ENCODE measurements around the gene VLDLR.

VLDLR gene

GRCh38 chr9:2640570-2640969 is 19.0 kb downstream of the VLDLR start:
- no peak overlapping the region for H3K4ac ChIP-seq (ENCODE audit: low read length)
- no peak overlapping the region for H2BK120ac ChIP-seq (ENCODE audit: low read depth, low read length)
- no peak for DNase-seq (ENCODE audit: low spot score)
- H3K18ac ChIP-seq (ENCODE audit: low read length): no peak overlapping the region
- H3K23ac ChIP-seq (ENCODE audit: low read depth, low read length, poor library complexity): no peak overlapping the region
- H3K9ac ChIP-seq (ENCODE audit: low read depth, low read length, poor library complexity): no peak overlapping the region
- H2AFZ ChIP-seq (ENCODE audit: low read length): no peak overlapping the region
- no peaks in the 10 kb centered on the region for H3K9me3 ChIP-seq (replicated peaks in 1 of 2; ENCODE audit: control insufficient read depth in 2 of 2, insufficient read depth in 1 of 2, low read depth in 1 of 2, low read length in 2 of 2)
- no peak overlapping the region for H2BK15ac ChIP-seq (ENCODE audit: low read length)
- no peak overlapping the region for H4K8ac ChIP-seq (ENCODE audit: low read depth, low read length)
- no peak overlapping the region for H3K4me3 ChIP-seq (ENCODE audit: low read length in 2 of 2)
- H3K14ac ChIP-seq (ENCODE audit: low read length): no peak overlapping the region
- no peak overlapping the region for H2AK5ac ChIP-seq (ENCODE audit: low read depth, low read length)
- no peaks in the 10 kb centered on the region for H3K27me3 ChIP-seq (ENCODE audit: control insufficient read depth in 3 of 3, insufficient read depth in 3 of 3, low read depth in 1 of 3, low read length in 3 of 3)
- whole genome bisulfite sequencing, 2 donors (ENCODE audit: extremely low coverage in 2 of 2, insufficient read length in 2 of 2, insufficient replicate concordance in 1 of 2): no CpG with 5 or more reads among the region's 1 CpG
- no peak overlapping the region for H2BK5ac ChIP-seq (ENCODE audit: low read length)
- H2BK12ac ChIP-seq (ENCODE audit: low read length): no peak overlapping the region
- no peak overlapping the region for H4K91ac ChIP-seq (ENCODE audit: low read depth, low read length, poor library complexity)
- no peaks in the 10 kb centered on the region for H3K79me1 ChIP-seq (ENCODE audit: low read depth, low read length)
- no peaks in the 10 kb centered on the region for H3K4me1 ChIP-seq (ENCODE audit: control insufficient read depth in 2 of 2, insufficient read depth in 1 of 2, low read depth in 1 of 2, low read length in 2 of 2)
- H3K36me3 ChIP-seq (replicated peaks in 1 of 2; ENCODE audit: control insufficient read depth in 2 of 2, insufficient read depth in 2 of 2, low read length in 2 of 2): peaks cover 10 to 94% of the 10 kb centered on the region in 2 donors
- no peak overlapping the region for H3K4me2 ChIP-seq (ENCODE audit: insufficient read depth, low read length, poor library complexity, severe bottlenecking)
- H3K27ac ChIP-seq (replicated peaks; ENCODE audit: low read length): no peak overlapping the region

GRCh38 chr9:2641033-2641432 is 19.4 kb downstream of the VLDLR start:
- Histone ChIP-seq H4K8ac (ENCODE audit: low read depth, low read length) (no peak overlapping the region), H2BK12ac (ENCODE audit: low read length) (no peak overlapping the region), H2BK120ac (ENCODE audit: low read depth, low read length) (no peak overlapping the region), H2BK15ac (ENCODE audit: low read length) (no peak overlapping the region), H3K9ac (ENCODE audit: low read depth, low read length, poor library complexity) (no peak overlapping the region), H3K36me3 (replicated peaks in 1 of 2; ENCODE audit: control insufficient read depth in 2 of 2, insufficient read depth in 2 of 2, low read length in 2 of 2) (peaks cover 10 to 94% of the 10 kb centered on the region in 2 donors), H4K91ac (ENCODE audit: low read depth, low read length, poor library complexity) (no peak overlapping the region), H3K9me3 (replicated peaks in 1 of 2; ENCODE audit: control insufficient read depth in 2 of 2, insufficient read depth in 1 of 2, low read depth in 1 of 2, low read length in 2 of 2) (no peaks in the 10 kb centered on the region), H2AFZ (ENCODE audit: low read length) (no peak overlapping the region), H3K79me1 (ENCODE audit: low read depth, low read length) (no peaks in the 10 kb centered on the region), H3K4me2 (ENCODE audit: insufficient read depth, low read length, poor library complexity, severe bottlenecking) (no peak overlapping the region), H3K18ac (ENCODE audit: low read length) (no peak overlapping the region), H3K23ac (ENCODE audit: low read depth, low read length, poor library complexity) (no peak overlapping the region), H2AK5ac (ENCODE audit: low read depth, low read length) (no peak overlapping the region), H3K27ac (replicated peaks; ENCODE audit: low read length) (no peak overlapping the region), H3K4me3 (ENCODE audit: low read length in 2 of 2) (no peak overlapping the region), H3K14ac (ENCODE audit: low read length) (no peak overlapping the region), H3K4ac (ENCODE audit: low read length) (no peak overlapping the region), H3K27me3 (ENCODE audit: control insufficient read depth in 3 of 3, insufficient read depth in 3 of 3, low read depth in 1 of 3, low read length in 3 of 3) (no peaks in the 10 kb centered on the region), H3K4me1 (ENCODE audit: control insufficient read depth in 2 of 2, insufficient read depth in 1 of 2, low read depth in 1 of 2, low read length in 2 of 2) (no peaks in the 10 kb centered on the region), H2BK5ac (ENCODE audit: low read length) (no peak overlapping the region)
- no CpG with 5 or more reads among the region's 8 CpGs for WGBS, 2 donors (ENCODE audit: extremely low coverage in 2 of 2, insufficient read length in 2 of 2, insufficient replicate concordance in 1 of 2)
- no peak for DNase-seq (ENCODE audit: low spot score)

GRCh38 chr9:2642068-2642467 is 20.5 kb downstream of the VLDLR start:
- no CpG with 5 or more reads among the region's 1 CpG for WGBS, 2 donors (ENCODE audit: extremely low coverage in 2 of 2, insufficient read length in 2 of 2, insufficient replicate concordance in 1 of 2)
- Histone ChIP-seq H2BK120ac (ENCODE audit: low read depth, low read length) (no peak overlapping the region), H3K23ac (ENCODE audit: low read depth, low read length, poor library complexity) (no peak overlapping the region), H2BK12ac (ENCODE audit: low read length) (no peak overlapping the region), H3K27me3 (ENCODE audit: control insufficient read depth in 3 of 3, insufficient read depth in 3 of 3, low read depth in 1 of 3, low read length in 3 of 3) (no peaks in the 10 kb centered on the region), H3K4me3 (ENCODE audit: low read length in 2 of 2) (no peak overlapping the region), H3K79me1 (ENCODE audit: low read depth, low read length) (no peaks in the 10 kb centered on the region), H3K18ac (ENCODE audit: low read length) (no peak overlapping the region), H2BK15ac (ENCODE audit: low read length) (no peak overlapping the region), H3K4me2 (ENCODE audit: insufficient read depth, low read length, poor library complexity, severe bottlenecking) (no peak overlapping the region), H3K36me3 (replicated peaks in 1 of 2; ENCODE audit: control insufficient read depth in 2 of 2, insufficient read depth in 2 of 2, low read length in 2 of 2) (peaks cover 10 to 94% of the 10 kb centered on the region in 2 donors), H3K4me1 (ENCODE audit: control insufficient read depth in 2 of 2, insufficient read depth in 1 of 2, low read depth in 1 of 2, low read length in 2 of 2) (no peaks in the 10 kb centered on the region), H3K9ac (ENCODE audit: low read depth, low read length, poor library complexity) (no peak overlapping the region), H4K91ac (ENCODE audit: low read depth, low read length, poor library complexity) (no peak overlapping the region), H2BK5ac (ENCODE audit: low read length) (no peak overlapping the region), H3K14ac (ENCODE audit: low read length) (no peak overlapping the region), H2AK5ac (ENCODE audit: low read depth, low read length) (no peak overlapping the region), H3K9me3 (replicated peaks in 1 of 2; ENCODE audit: control insufficient read depth in 2 of 2, insufficient read depth in 1 of 2, low read depth in 1 of 2, low read length in 2 of 2) (no peaks in the 10 kb centered on the region), H4K8ac (ENCODE audit: low read depth, low read length) (no peak overlapping the region), H3K27ac (replicated peaks; ENCODE audit: low read length) (no peak overlapping the region), H3K4ac (ENCODE audit: low read length) (no peak overlapping the region), H2AFZ (ENCODE audit: low read length) (no peak overlapping the region)
- no peak for DNase-seq (ENCODE audit: low spot score)

GRCh38 chr9:2645569-2645968 is 24.0 kb downstream of the VLDLR start:
- H3K36me3 ChIP-seq (replicated peaks in 1 of 2; ENCODE audit: control insufficient read depth in 2 of 2, insufficient read depth in 2 of 2, low read length in 2 of 2): peaks cover 14 to 97% of the 10 kb centered on the region in 2 donors
- no peak overlapping the region for H2BK5ac ChIP-seq (ENCODE audit: low read length)
- no peaks in the 10 kb centered on the region for H3K9me3 ChIP-seq (replicated peaks in 1 of 2; ENCODE audit: control insufficient read depth in 2 of 2, insufficient read depth in 1 of 2, low read depth in 1 of 2, low read length in 2 of 2)
- no peak overlapping the region for H3K18ac ChIP-seq (ENCODE audit: low read length)
- no peak overlapping the region for H3K4ac ChIP-seq (ENCODE audit: low read length)
- DNase-seq (ENCODE audit: low spot score): no peak
- no peak overlapping the region for H3K23ac ChIP-seq (ENCODE audit: low read depth, low read length, poor library complexity)
- H3K79me1 ChIP-seq (ENCODE audit: low read depth, low read length): no peaks in the 10 kb centered on the region
- no peaks in the 10 kb centered on the region for H3K27me3 ChIP-seq (ENCODE audit: control insufficient read depth in 3 of 3, insufficient read depth in 3 of 3, low read depth in 1 of 3, low read length in 3 of 3)
- H4K8ac ChIP-seq (ENCODE audit: low read depth, low read length): no peak overlapping the region
- no peak overlapping the region for H3K4me2 ChIP-seq (ENCODE audit: insufficient read depth, low read length, poor library complexity, severe bottlenecking)
- no peak overlapping the region for H3K27ac ChIP-seq (replicated peaks; ENCODE audit: low read length)
- H2AFZ ChIP-seq (ENCODE audit: low read length): no peak overlapping the region
- no peak overlapping the region for H2BK15ac ChIP-seq (ENCODE audit: low read length)
- H3K9ac ChIP-seq (ENCODE audit: low read depth, low read length, poor library complexity): no peak overlapping the region
- no peak overlapping the region for H3K14ac ChIP-seq (ENCODE audit: low read length)
- H3K4me3 ChIP-seq (ENCODE audit: low read length in 2 of 2): no peak overlapping the region
- H2BK120ac ChIP-seq (ENCODE audit: low read depth, low read length): no peak overlapping the region
- no peak overlapping the region for H4K91ac ChIP-seq (ENCODE audit: low read depth, low read length, poor library complexity)
- no peak overlapping the region for H2AK5ac ChIP-seq (ENCODE audit: low read depth, low read length)
- H3K4me1 ChIP-seq (ENCODE audit: control insufficient read depth in 2 of 2, insufficient read depth in 1 of 2, low read depth in 1 of 2, low read length in 2 of 2): no peaks in the 10 kb centered on the region
- no peak overlapping the region for H2BK12ac ChIP-seq (ENCODE audit: low read length)
- no CpG with 5 or more reads among the region's 4 CpGs for WGBS, 2 donors (ENCODE audit: extremely low coverage in 2 of 2, insufficient read length in 2 of 2, insufficient replicate concordance in 1 of 2)

Measured in neuronal stem cell (in vitro differentiated cells).